Liver (tissue), 9 donors: ENCODE results near the gene SIPA1L2. TPM values are rescaled to one million over a fixed set of nuclear protein-coding genes. Genes with fewer than 3 reads are reported as not detected.

Experiments used
- DNase-seq: peaks from one replicate; pipeline ENCODE4 v3.0.0-alpha.2; 2017; ENCODE audit warnings: low spot score
- H3K27ac ChIP-seq, 2 donors: one replicate each; pipeline ENCODE4 v1.7.0; 2013; ENCODE audit warnings: inconsistent platforms in 2 of 2, low read length in 2 of 2, control low read depth in 1 of 2, low read depth in 1 of 2, mild to moderate bottlenecking in 1 of 2
- H3K27me3 ChIP-seq, 4 donors: one replicate each; pipeline versions ENCODE4 v1.6.1 to v1.7.0; 2013; ENCODE audit warnings: low read length in 3 of 4, inconsistent platforms in 1 of 4, mild to moderate bottlenecking in 1 of 4, moderate library complexity in 1 of 4; ENCODE audit not compliant: control insufficient read depth in 4 of 4, insufficient read depth in 4 of 4
- H3K36me3 ChIP-seq, 4 donors: one replicate each; pipeline versions ENCODE4 v1.6.1 to v1.7.0; 2013; ENCODE audit warnings: low read length in 3 of 4, mild to moderate bottlenecking in 3 of 4, low read depth in 1 of 4, moderate library complexity in 1 of 4; ENCODE audit not compliant: control insufficient read depth in 4 of 4, insufficient read depth in 3 of 4
- H3K4me1 ChIP-seq, 4 donors: one replicate each; pipeline versions ENCODE4 v1.6.1 to v1.7.0; 2013; ENCODE audit warnings: low read length in 3 of 4, mild to moderate bottlenecking in 3 of 4, moderate library complexity in 1 of 4; ENCODE audit not compliant: control insufficient read depth in 4 of 4, insufficient read depth in 4 of 4
- H3K4me3 ChIP-seq, 3 donors: one replicate each; pipeline versions ENCODE4 v1.6.1 to v1.7.0; 2013; ENCODE audit warnings: low read length in 3 of 3, control low read depth in 1 of 3, low read depth in 1 of 3, mild to moderate bottlenecking in 1 of 3
- H3K9ac ChIP-seq, 2 donors: one replicate each; pipeline ENCODE4 v1.7.0; 2013; ENCODE audit warnings: low read length in 2 of 2, mild to moderate bottlenecking in 2 of 2, moderate library complexity in 2 of 2, control low read depth in 1 of 2, low read depth in 1 of 2
- H3K9me3 ChIP-seq, 4 donors: one replicate each; pipeline versions ENCODE4 v1.6.1 to v1.7.0; 2013; ENCODE audit warnings: low read length in 3 of 4; ENCODE audit not compliant: control insufficient read depth in 4 of 4
- ATF3 ChIP-seq: IDR thresholded peaks from 2 replicates; pipeline ENCODE4 v1.6.1; 2016; ENCODE audit warnings: antibody characterized with exemption
- FOXA1 ChIP-seq: IDR thresholded peaks from 2 replicates; pipeline ENCODE4 v1.6.1; 2016; ENCODE audit warnings: antibody characterized with exemption
- FOXA2 ChIP-seq: IDR thresholded peaks from 2 replicates; pipeline ENCODE4 v1.6.1; 2016; ENCODE audit warnings: antibody characterized with exemption
- GABPA ChIP-seq, 2 donors: IDR thresholded peaks in 1 of 2; conservative IDR thresholded peaks in 1 of 2; 2 replicates each; pipeline ENCODE4 v1.6.1; 2016; ENCODE audit warnings: antibody characterized with exemption in 2 of 2, mild to moderate bottlenecking in 1 of 2, moderate library complexity in 1 of 2
- HNF4A ChIP-seq, 2 donors: conservative IDR thresholded peaks; 2 replicates each; pipeline ENCODE4 v1.6.1; 2016; ENCODE audit warnings: antibody characterized with exemption in 2 of 2, mild to moderate bottlenecking in 2 of 2
- JUND ChIP-seq, 2 donors: IDR thresholded peaks; 2 replicates each; pipeline ENCODE4 v1.6.1; 2016; ENCODE audit warnings: antibody characterized with exemption in 2 of 2
- MAX ChIP-seq: IDR thresholded peaks from 2 replicates; pipeline ENCODE4 v1.6.1; 2016; ENCODE audit warnings: antibody characterized with exemption
- TAF1 ChIP-seq: conservative IDR thresholded peaks from 2 replicates; pipeline ENCODE4 v1.6.1; 2016; ENCODE audit warnings: antibody characterized with exemption, mild to moderate bottlenecking
- YY1 ChIP-seq: IDR thresholded peaks from 2 replicates; pipeline ENCODE4 v1.6.1; 2016; ENCODE audit warnings: antibody characterized with exemption, mild to moderate bottlenecking
- WGBS: extraction: QIAGEN DNeasy Blood & Tissue Kit; methylation state at CpG from one replicate; pipeline ENCODE4 v1.1.7; 2013; 5-methylcytosine and 5-hydroxymethylcytosine counted together
- polyA plus RNA-seq, 2 donors: library from polyadenylated mRNA; stranded (reverse) in 1 of 2; unstranded in 1 of 2; fragments of 200-250 nt in 1 of 2; fragments of >200 nt in 1 of 2; fragmentation: Nextera tagmentation in 1 of 2; extraction: Ambion mirVana in 1 of 2; gene quantifications; one replicate each; pipeline versions ENCODE4 v1.2.1 to v1.2.3, GENCODE V29; 2013 to 2015
- total RNA-seq, 2 donors: library from RNA; depleted of rRNA; stranded (reverse); fragments of >200 nt; gene quantifications; one replicate each; pipeline ENCODE4 v1.2.3, GENCODE V29; 2014
- TF ChIP-seq, protein P1 (sequence below): fragments of 150-350 bp; IDR thresholded peaks from 2 replicates; pipeline ENCODE4 v1.5.1; 2017; ENCODE audit warnings: improper control_type of control experiment, low read depth, low read length; ENCODE audit not compliant: missing input control
- TF ChIP-seq, protein P2 (sequence below): IDR thresholded peaks from 2 replicates; pipeline ENCODE4 v1.6.1; 2016; ENCODE audit warnings: antibody characterized with exemption, mild to moderate bottlenecking
- TF ChIP-seq, protein P3 (sequence below): IDR thresholded peaks from 2 replicates; pipeline ENCODE4 v1.6.1; 2016; ENCODE audit warnings: antibody characterized with exemption
- donor health status: healthy.
- donor health status: healthy.
- donor health status: healthy.
- donor health status: healthy.
- donor health status: healthy.

Gene SIPA1L2
- total and polyA plus RNA-seq, 4 donors, result 1.9 to 18.5 (median 4.0) TPM

GRCh38 chr1:232594768-232595698 lies 34.9 kb downstream of the SIPA1L2 start:
- H3K27me3 ChIP-seq, result no peaks in the 10 kb centered on the region
- no peaks in the 10 kb centered on the region for H3K36me3 ChIP-seq
- TF ChIP-seq, protein P1, sequence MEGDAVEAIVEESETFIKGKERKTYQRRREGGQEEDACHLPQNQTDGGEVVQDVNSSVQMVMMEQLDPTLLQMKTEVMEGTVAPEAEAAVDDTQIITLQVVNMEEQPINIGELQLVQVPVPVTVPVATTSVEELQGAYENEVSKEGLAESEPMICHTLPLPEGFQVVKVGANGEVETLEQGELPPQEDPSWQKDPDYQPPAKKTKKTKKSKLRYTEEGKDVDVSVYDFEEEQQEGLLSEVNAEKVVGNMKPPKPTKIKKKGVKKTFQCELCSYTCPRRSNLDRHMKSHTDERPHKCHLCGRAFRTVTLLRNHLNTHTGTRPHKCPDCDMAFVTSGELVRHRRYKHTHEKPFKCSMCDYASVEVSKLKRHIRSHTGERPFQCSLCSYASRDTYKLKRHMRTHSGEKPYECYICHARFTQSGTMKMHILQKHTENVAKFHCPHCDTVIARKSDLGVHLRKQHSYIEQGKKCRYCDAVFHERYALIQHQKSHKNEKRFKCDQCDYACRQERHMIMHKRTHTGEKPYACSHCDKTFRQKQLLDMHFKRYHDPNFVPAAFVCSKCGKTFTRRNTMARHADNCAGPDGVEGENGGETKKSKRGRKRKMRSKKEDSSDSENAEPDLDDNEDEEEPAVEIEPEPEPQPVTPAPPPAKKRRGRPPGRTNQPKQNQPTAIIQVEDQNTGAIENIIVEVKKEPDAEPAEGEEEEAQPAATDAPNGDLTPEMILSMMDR, result no peak
- no peak for TF ChIP-seq MAX
- TF ChIP-seq GABPA (IDR thresholded peaks at IDR 0.05 in 1 of 2, conservative IDR thresholded peaks at IDR 0.05 in 1 of 2), result no peak
- no peak for TF ChIP-seq ATF3
- no peak for TF ChIP-seq FOXA1
- no peak for TF ChIP-seq HNF4A (conservative IDR thresholded peaks at IDR 0.05)
- no peak for TF ChIP-seq FOXA2
- no peak for TF ChIP-seq JUND (IDR thresholded peaks at IDR 0.05)
- no peak for TF ChIP-seq TAF1
- TF ChIP-seq, protein P2, sequence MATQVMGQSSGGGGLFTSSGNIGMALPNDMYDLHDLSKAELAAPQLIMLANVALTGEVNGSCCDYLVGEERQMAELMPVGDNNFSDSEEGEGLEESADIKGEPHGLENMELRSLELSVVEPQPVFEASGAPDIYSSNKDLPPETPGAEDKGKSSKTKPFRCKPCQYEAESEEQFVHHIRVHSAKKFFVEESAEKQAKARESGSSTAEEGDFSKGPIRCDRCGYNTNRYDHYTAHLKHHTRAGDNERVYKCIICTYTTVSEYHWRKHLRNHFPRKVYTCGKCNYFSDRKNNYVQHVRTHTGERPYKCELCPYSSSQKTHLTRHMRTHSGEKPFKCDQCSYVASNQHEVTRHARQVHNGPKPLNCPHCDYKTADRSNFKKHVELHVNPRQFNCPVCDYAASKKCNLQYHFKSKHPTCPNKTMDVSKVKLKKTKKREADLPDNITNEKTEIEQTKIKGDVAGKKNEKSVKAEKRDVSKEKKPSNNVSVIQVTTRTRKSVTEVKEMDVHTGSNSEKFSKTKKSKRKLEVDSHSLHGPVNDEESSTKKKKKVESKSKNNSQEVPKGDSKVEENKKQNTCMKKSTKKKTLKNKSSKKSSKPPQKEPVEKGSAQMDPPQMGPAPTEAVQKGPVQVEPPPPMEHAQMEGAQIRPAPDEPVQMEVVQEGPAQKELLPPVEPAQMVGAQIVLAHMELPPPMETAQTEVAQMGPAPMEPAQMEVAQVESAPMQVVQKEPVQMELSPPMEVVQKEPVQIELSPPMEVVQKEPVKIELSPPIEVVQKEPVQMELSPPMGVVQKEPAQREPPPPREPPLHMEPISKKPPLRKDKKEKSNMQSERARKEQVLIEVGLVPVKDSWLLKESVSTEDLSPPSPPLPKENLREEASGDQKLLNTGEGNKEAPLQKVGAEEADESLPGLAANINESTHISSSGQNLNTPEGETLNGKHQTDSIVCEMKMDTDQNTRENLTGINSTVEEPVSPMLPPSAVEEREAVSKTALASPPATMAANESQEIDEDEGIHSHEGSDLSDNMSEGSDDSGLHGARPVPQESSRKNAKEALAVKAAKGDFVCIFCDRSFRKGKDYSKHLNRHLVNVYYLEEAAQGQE, result no peak
- no peak for TF ChIP-seq YY1
- WGBS, result 93% methylated on average over 12 of the region's 12 CpGs
- DNase-seq, result no peak
- no peaks in the 10 kb centered on the region for H3K4me1 ChIP-seq
- H3K9ac ChIP-seq, result no peak overlapping the region
- H3K4me3 ChIP-seq, result no peak overlapping the region
- no peak overlapping the region for H3K27ac ChIP-seq
- H3K9me3 ChIP-seq, result no peaks in the 10 kb centered on the region

- TF ChIP-seq, protein P3, sequence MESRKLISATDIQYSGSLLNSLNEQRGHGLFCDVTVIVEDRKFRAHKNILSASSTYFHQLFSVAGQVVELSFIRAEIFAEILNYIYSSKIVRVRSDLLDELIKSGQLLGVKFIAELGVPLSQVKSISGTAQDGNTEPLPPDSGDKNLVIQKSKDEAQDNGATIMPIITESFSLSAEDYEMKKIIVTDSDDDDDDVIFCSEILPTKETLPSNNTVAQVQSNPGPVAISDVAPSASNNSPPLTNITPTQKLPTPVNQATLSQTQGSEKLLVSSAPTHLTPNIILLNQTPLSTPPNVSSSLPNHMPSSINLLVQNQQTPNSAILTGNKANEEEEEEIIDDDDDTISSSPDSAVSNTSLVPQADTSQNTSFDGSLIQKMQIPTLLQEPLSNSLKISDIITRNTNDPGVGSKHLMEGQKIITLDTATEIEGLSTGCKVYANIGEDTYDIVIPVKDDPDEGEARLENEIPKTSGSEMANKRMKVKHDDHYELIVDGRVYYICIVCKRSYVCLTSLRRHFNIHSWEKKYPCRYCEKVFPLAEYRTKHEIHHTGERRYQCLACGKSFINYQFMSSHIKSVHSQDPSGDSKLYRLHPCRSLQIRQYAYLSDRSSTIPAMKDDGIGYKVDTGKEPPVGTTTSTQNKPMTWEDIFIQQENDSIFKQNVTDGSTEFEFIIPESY, result no peak
- Histone ChIP-seq H3K27me3 (no peaks in the 10 kb centered on the region), H3K36me3 (no peaks in the 10 kb centered on the region), H3K27ac (no peak overlapping the region), H3K9me3 (no peaks in the 10 kb centered on the region), H3K9ac (no peak overlapping the region), H3K4me3 (no peak overlapping the region), H3K4me1 (no peaks in the 10 kb centered on the region)
- 85% methylated on average over 14 of the region's 14 CpGs for WGBS
- DNase-seq, result no peak
Measured at GRCh38 chr1:232593717-232594502, 36.0 kb downstream of the SIPA1L2 start.
